ENCODE measurements around the gene ENPP1. TPM values are rescaled to one million over a fixed set of nuclear protein-coding genes. Genes with fewer than 3 reads are reported as not detected.
A peak's percentile ranks its signal among the peaks of the same experiment; 100 is the strongest.

ENPP1 gene
- total and polyA plus RNA-seq, 2 of the 4 experiments (the other 2 are of a cell fraction) = 10.9 to 38.9 TPM

- Histone ChIP-seq H2BK5ac (ENCODE audit: low read depth, low read length, poor library complexity, severe bottlenecking) (no peak overlapping the region), H2AK9ac (replicated peaks; ENCODE audit: low read depth, low read length, poor library complexity) (no peak overlapping the region), H2BK120ac (ENCODE audit: low read depth, low read length) (peak overlapping the region; percentile 36), H4K8ac (ENCODE audit: low read depth in 2 of 2, low read length in 2 of 2) (no peak overlapping the region), H2AFZ (replicated peaks; ENCODE audit: low read length, poor library complexity) (no peak overlapping the region), H3K9ac (ENCODE audit: low read depth, low read length) (no peak overlapping the region), H3K4me1 (ENCODE audit: control insufficient read depth, insufficient read depth, low read length) (peaks cover 3% of the 10 kb centered on the region), H2AK5ac (ENCODE audit: low read depth, low read length) (peak overlapping the region; percentile 3; the same call in 1 of the 2 replicates), H3K4me2 (ENCODE audit: low read depth, low read length) (no peak overlapping the region; the same call in 1 of the 2 replicates), H3K79me1 (ENCODE audit: low read depth in 1 of 2, low read length in 2 of 2) (no peaks in the 10 kb centered on the region), H3K27me3 (ENCODE audit: control insufficient read depth, insufficient read depth, low read length) (no peaks in the 10 kb centered on the region), H3K56ac (ENCODE audit: extremely low read depth, insufficient read depth, low read length) (no peak overlapping the region), H4K20me1 (ENCODE audit: insufficient read depth, low read length) (no peaks in the 10 kb centered on the region), H3K4ac (ENCODE audit: low read depth, low read length) (no peak overlapping the region), H3K23ac (ENCODE audit: low read depth, low read length) (no peak overlapping the region), H3K36me3 (ENCODE audit: control insufficient read depth, insufficient read depth, low read length) (no peaks in the 10 kb centered on the region), H4K5ac (ENCODE audit: low read depth, low read length) (no peak overlapping the region), H3K4me3 (ENCODE audit: insufficient read depth, low read depth, low read length) (no peak overlapping the region), H3K14ac (replicated peaks; ENCODE audit: low read depth, low read length) (no peak overlapping the region), H3K9me3 (ENCODE audit: control insufficient read depth, insufficient read depth, low read length) (no peaks in the 10 kb centered on the region), H3K18ac (ENCODE audit: low read depth, low read length) (no peak overlapping the region), H2BK20ac (ENCODE audit: low read depth, low read length) (peak overlapping the region; percentile 1; the same call in 1 of the 2 replicates), H2BK15ac (ENCODE audit: low read depth, low read length) (no peak overlapping the region), H3K27ac (ENCODE audit: insufficient read depth, low read length) (no peak overlapping the region), H4K91ac (ENCODE audit: insufficient read depth, low read depth, low read length) (no peak overlapping the region), H3K9me1 (ENCODE audit: insufficient read depth, low read length) (0 out of 2 replicates have a peak, but pooled peaks cover 3% of the 10 kb centered on the region)
- BruUV-seq (replicated peaks) = no TSS peak
- DNase-seq (peak; percentile 86), ATAC-seq (ENCODE audit: low read depth) (no peak)
- POLR2A ChIA-PET (ENCODE audit: unreplicated experiment) = interaction anchor here (0.9 kb wide), 1 partner anchor 37 kb away, joined by 4 read pairs; the partner anchor contains the start of gene CCN2
- in situ Hi-C loops (cut with MboI; ENCODE audit: low sequenced_read_pairs) = loop anchor here (5.0 kb wide), 1 partner anchor 222 kb away; no protein-coding TSS in a partner anchor
- CTCF ChIA-PET = interaction anchor here (0.9 to 2.0 kb wide), 6 partner anchors 37 to 386 kb away, joined by 3 to 5 read pairs (median 4); partner anchors contain the start of gene CCN2
- no CpG with 5 or more reads among the region's 1 CpG for WGBS, 2 experiments (ENCODE audit: extremely low coverage in 2 of 2, insufficient read length in 1 of 2)
- TF ChIP-seq RCOR1 (IDR thresholded peaks at IDR 0.05; ENCODE audit: insufficient replicate concordance, low read length) (no peak), CHD1 (IDR thresholded peaks at IDR 0.05; ENCODE audit: low read depth, low read length) (no peak), USF2 (IDR thresholded peaks at IDR 0.05; ENCODE audit: low read depth, low read length) (peak; percentile 76), CEBPB (IDR thresholded peaks at IDR 0.05; ENCODE audit: low read depth, low read length) (peak; percentile 16; the same call in 1 of the 2 replicates), BHLHE40 (IDR thresholded peaks at IDR 0.05; ENCODE audit: low read depth, low read length) (no peak), RAD21 (IDR thresholded peaks at IDR 0.05; ENCODE audit: low read length) (no peak), MXI1 (IDR thresholded peaks at IDR 0.05; ENCODE audit: borderline replicate concordance, low read depth, low read length) (no peak), RFX5 (IDR thresholded peaks at IDR 0.05; ENCODE audit: low read depth, low read length) (no peak), CTCF (conservative IDR thresholded peaks at IDR 0.05; ENCODE audit: low read depth, low read length) (no peak), NFE2L2 (IDR thresholded peaks at IDR 0.05; ENCODE audit: low read depth, low read length) (no peak), SMC3 (IDR thresholded peaks at IDR 0.05; ENCODE audit: low read depth, low read length) (no peak), FOS (IDR thresholded peaks at IDR 0.05; ENCODE audit: low read depth, low read length) (peak; percentile 57), ELK1 (IDR thresholded peaks at IDR 0.05; ENCODE audit: borderline replicate concordance, low read depth, low read length) (no peak)
- intact Hi-C loops (cut with micrococcal nuclease) = loop anchor here (2.0 to 5.0 kb wide), 4 partner anchors 107 to 571 kb away; partner anchors contain the start of gene ENPP1
- dilution Hi-C loops (cut with HindIII; ENCODE audit: low sequenced_read_pairs, unreplicated experiment) = no loop called here
These were observed 106.4 kb downstream of the ENPP1 start for GRCh38 chr6:131914234-131914633.

All from IMR-90 (cell line).